H1 (cell line): ENCODE measurements around the gene NEK2. TPM values are rescaled to one million over a fixed set of nuclear protein-coding genes. Genes with fewer than 3 reads are reported as not detected.

Experiments
- CTCF ChIA-PET: fragments of 300-600 bp; sonication (Branson Sonifier 250); formaldehyde crosslinking; loops from one replicate; lab custom pipeline; 2021; ENCODE audit not compliant: partially characterized antibody; lab: Charles Lee
- POLR2A ChIA-PET: fragments of 300-600 bp; sonication (Branson Sonifier 250); formaldehyde crosslinking; loops from one replicate; lab custom pipeline; 2021; ENCODE audit warnings: inconsistent platforms; ENCODE audit not compliant: partially characterized antibody; lab: Charles Lee
- DNase-seq, 2 experiments: peaks; one replicate each; pipeline versions ENCODE4 v3.0.0 to v3.0.0-alpha.2; 2010 to 2022; ENCODE audit warnings: low spot score in 2 of 2, low read depth in 1 of 2, mixed read lengths in 1 of 2
- FAIRE-seq: peaks from 2 replicates; lab custom pipeline; 2011; peaks lifted over from hg19 to GRCh38; lab: Jason Lieb, UNC
- H2AFZ ChIP-seq: 2 replicates; pipeline ENCODE4 v1.8.1; 2012; ENCODE audit warnings: low read length, inconsistent platforms
- H2AK5ac ChIP-seq: 2 replicates; pipeline ENCODE4 v1.6.1; 2013; ENCODE audit warnings: low read depth, low read length
- H2BK120ac ChIP-seq: replicated peaks from 2 replicates; pipeline ENCODE3; 2013; ENCODE audit warnings: low read depth, low read length, inconsistent platforms
- H2BK12ac ChIP-seq: 2 replicates; pipeline ENCODE4 v1.6.1; 2013; ENCODE audit warnings: low read depth, low read length
- H2BK15ac ChIP-seq: 2 replicates; pipeline ENCODE4 v1.6.1; 2013; ENCODE audit warnings: low read length
- H2BK20ac ChIP-seq: 2 replicates; pipeline ENCODE4 v1.6.1; 2013; ENCODE audit warnings: low read length
- H2BK5ac ChIP-seq: 2 replicates; pipeline ENCODE4 v1.6.1; 2013; ENCODE audit warnings: low read depth, low read length
- H3K14ac ChIP-seq: 2 replicates; pipeline ENCODE4 v1.6.1; 2013; ENCODE audit warnings: inconsistent platforms; ENCODE audit not compliant: insufficient read length
- H3K18ac ChIP-seq: 2 replicates; pipeline ENCODE4 v1.6.1; 2013; ENCODE audit warnings: low read length; ENCODE audit errors: extremely low read depth
- H3K23ac ChIP-seq: 2 replicates; pipeline ENCODE4 v1.6.1; 2013; ENCODE audit warnings: inconsistent platforms; ENCODE audit not compliant: insufficient read length
- H3K23me2 ChIP-seq: 2 replicates; pipeline ENCODE4 v1.6.1; 2013; ENCODE audit warnings: low read depth, low read length
- H3K27ac ChIP-seq: 2 replicates; pipeline ENCODE4 v1.6.1; 2011; ENCODE audit warnings: low read depth, low read length, inconsistent platforms
- H3K27me3 ChIP-seq, 4 experiments: replicated peaks in 1 of 4; 1 replicate in 1 of 4; 2 replicates in 3 of 4; pipeline versions ENCODE4 v1.6.1 to v1.8.1; 2011 to 2013; ENCODE audit warnings: low read length in 3 of 4, mild to moderate bottlenecking in 3 of 4, inconsistent platforms in 2 of 4, mixed read lengths in 2 of 4, moderate library complexity in 1 of 4; ENCODE audit not compliant: control insufficient read depth in 3 of 4, insufficient read depth in 3 of 4; ENCODE audit errors: extremely low read depth in 1 of 4
- H3K36me3 ChIP-seq, 4 experiments: 2 replicates each; pipeline versions ENCODE4 v1.6.1 to v1.8.1; 2011 to 2013; ENCODE audit warnings: mild to moderate bottlenecking in 4 of 4, low read length in 3 of 4, moderate library complexity in 2 of 4, control low read depth in 1 of 4, inconsistent platforms in 1 of 4; ENCODE audit not compliant: insufficient read depth in 4 of 4, control insufficient read depth in 2 of 4
- H3K4ac ChIP-seq: replicated peaks from 2 replicates; pipeline ENCODE3; 2013; ENCODE audit warnings: low read length, low read depth, mixed read lengths, inconsistent platforms; ENCODE audit not compliant: insufficient read length
- H3K4me1 ChIP-seq, 4 experiments: replicated peaks in 1 of 4; 1 replicate in 1 of 4; 2 replicates in 3 of 4; pipeline versions ENCODE4 v1.6.1 to v1.8.1; 2011 to 2013; ENCODE audit warnings: low read length in 3 of 4, inconsistent platforms in 2 of 4, mixed read lengths in 1 of 4; ENCODE audit not compliant: insufficient read depth in 4 of 4, control insufficient read depth in 3 of 4
- H3K4me2 ChIP-seq, 2 experiments: 2 replicates each; pipeline versions ENCODE4 v1.6.1 to v1.8.1; 2011 to 2013; ENCODE audit warnings: low read depth in 2 of 2, low read length in 2 of 2, control low read depth in 1 of 2, inconsistent platforms in 1 of 2, mild to moderate bottlenecking in 1 of 2; ENCODE audit not compliant: insufficient read depth in 1 of 2
- H3K4me3 ChIP-seq, 4 experiments: fragments of 200-600, 300-600 bp in 1 of 4; sonication (generic), shearing (Covaris generic), sonication (Bioruptor Twin) in 1 of 4; 2 replicates each; pipeline versions ENCODE4 v1.5.1 to v1.8.1; 2011 to 2016; ENCODE audit warnings: low read length in 4 of 4, low read depth in 3 of 4, control low read depth in 2 of 4, inconsistent platforms in 2 of 4, mild to moderate bottlenecking in 2 of 4, mixed read lengths in 1 of 4, moderate library complexity in 1 of 4; ENCODE audit not compliant: insufficient read depth in 2 of 4; ENCODE audit errors: extremely low read depth in 1 of 4
- H3K56ac ChIP-seq: replicated peaks from 2 replicates; pipeline ENCODE3; 2013; ENCODE audit warnings: low read depth, mild to moderate bottlenecking, mixed read lengths, low read length, inconsistent platforms; ENCODE audit not compliant: insufficient read length
- H3K79me1 ChIP-seq: 2 replicates; pipeline ENCODE4 v1.6.1; 2013; ENCODE audit warnings: low read depth, low read length, control low read depth
- H3K79me2 ChIP-seq, 2 experiments: 2 replicates each; pipeline versions ENCODE4 v1.6.1 to v1.8.1; 2012 to 2013; ENCODE audit warnings: low read length in 2 of 2, mild to moderate bottlenecking in 2 of 2, inconsistent platforms in 1 of 2; ENCODE audit not compliant: insufficient read depth in 2 of 2, control insufficient read depth in 1 of 2
- H3K9ac ChIP-seq, 4 experiments: replicated peaks in 1 of 4; 1 replicate in 1 of 4; 2 replicates in 3 of 4; pipeline versions ENCODE4 v1.6.1 to v1.8.1; 2011 to 2013; ENCODE audit warnings: low read depth in 3 of 4, low read length in 3 of 4, control low read depth in 2 of 4, mild to moderate bottlenecking in 2 of 4, moderate library complexity in 2 of 4, inconsistent platforms in 1 of 4; ENCODE audit errors: extremely low read depth in 1 of 4
- H3K9me3 ChIP-seq, 2 experiments: 2 replicates each; pipeline versions ENCODE4 v1.6.1 to v1.8.1; 2012 to 2013; ENCODE audit warnings: mild to moderate bottlenecking in 2 of 2, moderate library complexity in 2 of 2, control low read depth in 1 of 2, inconsistent platforms in 1 of 2, low read depth in 1 of 2, low read length in 1 of 2, mixed read lengths in 1 of 2; ENCODE audit not compliant: insufficient read depth in 2 of 2
- H4K20me1 ChIP-seq, 2 experiments: replicated peaks in 1 of 2; 2 replicates each; pipeline versions ENCODE3 to v1.8.1; 2011 to 2013; ENCODE audit warnings: inconsistent platforms in 2 of 2, low read length in 2 of 2, mild to moderate bottlenecking in 1 of 2; ENCODE audit not compliant: insufficient read depth in 2 of 2, control insufficient read depth in 1 of 2
- H4K5ac ChIP-seq: 2 replicates; pipeline ENCODE4 v1.6.1; 2013; ENCODE audit warnings: low read length, low read depth, mixed read lengths, inconsistent platforms; ENCODE audit not compliant: insufficient read length
- H4K8ac ChIP-seq: 2 replicates; pipeline ENCODE4 v1.8.0; 2013; ENCODE audit warnings: mild to moderate bottlenecking, moderate library complexity, low read length, inconsistent platforms; ENCODE audit not compliant: insufficient read depth; ENCODE audit errors: extremely low read depth
- H4K91ac ChIP-seq: replicated peaks from 2 replicates; pipeline ENCODE3; 2013; ENCODE audit warnings: low read length, mixed read lengths, inconsistent platforms; ENCODE audit not compliant: insufficient read length
- CBX8 ChIP-seq: fragments of 300-800, 300-1000 bp; sonication (generic); IDR thresholded peaks from 2 replicates; pipeline ENCODE4 v1.7.1; 2016; ENCODE audit warnings: low read depth, low read length, borderline replicate concordance
- CTBP2 ChIP-seq: IDR thresholded peaks from 2 replicates; pipeline ENCODE4 v1.7.0; 2011; ENCODE audit warnings: borderline replicate concordance, mild to moderate bottlenecking, moderate library complexity, mixed read lengths, low read length; ENCODE audit not compliant: insufficient read depth, insufficient read length
- CTCF ChIP-seq, 3 experiments: IDR thresholded peaks; 1 replicate in 2 of 3; 2 replicates in 1 of 3; pipeline versions ENCODE4 v1.5.1 to v1.6.1; 2011; ENCODE audit warnings: low read length in 3 of 3, mild to moderate bottlenecking in 3 of 3, inconsistent platforms in 2 of 3, low read depth in 1 of 3, moderate library complexity in 1 of 3; ENCODE audit not compliant: insufficient read depth in 1 of 3; ENCODE audit errors: control extremely low read depth in 1 of 3
- FOSL1 ChIP-seq: IDR thresholded peaks from 2 replicates; pipeline ENCODE4 v1.6.1; 2011; ENCODE audit warnings: mild to moderate bottlenecking, low read depth, low read length, moderate library complexity; ENCODE audit not compliant: insufficient read depth
- PHF8 ChIP-seq: fragments of 200-600 bp; sonication (generic); conservative IDR thresholded peaks from 2 replicates; pipeline ENCODE4 v1.7.1; 2012; ENCODE audit warnings: low read depth, mild to moderate bottlenecking, inconsistent platforms, low read length, moderate library complexity
- POLR2AphosphoS5 ChIP-seq: IDR thresholded peaks from 2 replicates; pipeline ENCODE4 v1.6.1; 2011; ENCODE audit warnings: low read depth, low read length
- RNF2 ChIP-seq: fragments of 200-900, 300-1000 bp; sonication (generic); IDR thresholded peaks from 2 replicates; pipeline ENCODE4 v1.7.1; 2016; ENCODE audit warnings: borderline replicate concordance, low read depth, mild to moderate bottlenecking, antibody characterized with exemption, low read length; ENCODE audit not compliant: poor library complexity, severe bottlenecking; ENCODE audit errors: missing control alignments
- TAF1 ChIP-seq: IDR thresholded peaks from 2 replicates; pipeline ENCODE4 v1.6.1; 2011; ENCODE audit warnings: mild to moderate bottlenecking, low read depth, low read length
- TBP ChIP-seq: IDR thresholded peaks from 2 replicates; pipeline ENCODE4 v1.6.1; 2011; ENCODE audit warnings: low read depth, low read length, improper control_type of control experiment
- WGBS, 2 experiments: shearing (Covaris generic) in 1 of 2; methylation state at CpG; one replicate each; pipeline versions ENCODE4 v1.1.6 to v1.1.7; 2013 to 2015; ENCODE audit warnings: low lambda C conversion rate in 2 of 2, mixed read lengths in 2 of 2, inconsistent platforms in 1 of 2, low coverage in 1 of 2, missing lambda C conversion rate in 1 of 2; ENCODE audit not compliant: insufficient replicate concordance in 2 of 2, insufficient coverage in 1 of 2, insufficient read length in 1 of 2; ENCODE audit errors: extremely low coverage in 1 of 2, missing lambda C conversion rate in 1 of 2; 5-methylcytosine and 5-hydroxymethylcytosine counted together
- polyA plus RNA-seq, 7 experiments: library from polyadenylated mRNA; depleted of rRNA in 3 of 7; stranded (reverse) in 5 of 7; unstranded in 2 of 7; fragments of >200 nt in 5 of 7; fragments of 200-250 nt in 2 of 7; gene quantifications; 1 replicate in 5 of 7; 2 replicates in 1 of 7; 4 replicates in 1 of 7; pipeline versions ENCODE4 v1.2.1 to v1.2.3, GENCODE V29; 2011 to 2013; ENCODE audit warnings: missing spikeins in 2 of 7, mixed read lengths in 2 of 7
- total RNA-seq: library from RNA; stranded (reverse); fragmentation: NEBNext Ultra II Directional; extraction: Animal tissue kit (Norgen Biotek cat#: 25700); gene quantifications from 2 replicates; pipeline ENCODE4 v1.2.1, GENCODE V29; 2021

NEK2 gene
- total and polyA plus RNA-seq, 2 of the 8 experiments (the other 6 are each of a cell fraction or from before 2014, with no cell fraction given), result 8.4 to 22.9 TPM

GRCh38 chr1:211644653-211645052 lies 30.8 kb downstream of the NEK2 start:
- Histone ChIP-seq H4K8ac (no peak overlapping the region), H3K14ac (no peak overlapping the region), H2BK5ac (no peak overlapping the region), H2AK5ac (no peak overlapping the region), H3K4me3 (no peak overlapping the region), H3K9me3 (no peaks in the 10 kb centered on the region), H3K27ac (no peak overlapping the region), H2BK12ac (no peak overlapping the region), H3K4me2 (no peak overlapping the region), H3K4ac (no peak overlapping the region), H3K4me1 (peaks cover 0 to 3% (median 2%) of the 10 kb centered on the region in 4 experiments; a peak in 2 of 7 replicates), H2BK15ac (no peak overlapping the region), H3K79me1 (no peaks in the 10 kb centered on the region), H2BK20ac (no peak overlapping the region), H4K91ac (no peak overlapping the region), H3K79me2 (no peaks in the 10 kb centered on the region), H3K23ac (no peak overlapping the region), H2AFZ (no peak overlapping the region), H3K56ac (no peak overlapping the region), H3K18ac (no peak overlapping the region), H4K5ac (no peak overlapping the region), H3K23me2 (no peaks in the 10 kb centered on the region; the same call in 1 of the 2 replicates), H3K27me3 (no peaks in the 10 kb centered on the region), H2BK120ac (no peak overlapping the region), H4K20me1 (no peaks in the 10 kb centered on the region), H3K9ac (no peak overlapping the region), H3K36me3 (no peaks in the 10 kb centered on the region)
- 88% methylated on average over 2 of the region's 2 CpGs; no CpG with 5 or more reads in 1 of the 2 experiments for WGBS, 2 experiments
- ChIA-PET CTCF (no interaction called here), POLR2A (no interaction called here)
- no peak for DNase-seq
- no peak for FAIRE-seq
- TF ChIP-seq CTBP2 (no peak), PHF8 (no peak), CTCF (IDR thresholded peaks at IDR 0.05; ENCODE audit: control extremely low read depth in 1 of 3, insufficient read depth in 1 of 3, low read depth in 1 of 3, low read length in 3 of 3) (no peak), TBP (no peak), POLR2AphosphoS5 (no peak), TAF1 (no peak), FOSL1 (no peak), CBX8 (no peak), RNF2 (no peak)
